Duodenal mucosa (tissue), 2 donors: Measurements from ENCODE around the gene KIF3C.
A peak's percentile ranks its signal among the peaks of the same experiment; 100 is the strongest.

Experiments used
- H3K27ac ChIP-seq: one replicate; pipeline ENCODE4 v1.7.0; 2013; ENCODE audit warnings: low read depth, low read length
- H3K27me3 ChIP-seq, 2 donors: one replicate each; pipeline ENCODE4 v1.7.0; 2013; ENCODE audit warnings: low read length in 2 of 2, control low read depth in 1 of 2; ENCODE audit not compliant: insufficient read depth in 2 of 2, control insufficient read depth in 1 of 2
- H3K36me3 ChIP-seq, 2 donors: one replicate each; pipeline ENCODE4 v1.7.0; 2013; ENCODE audit warnings: low read length in 2 of 2, control low read depth in 1 of 2; ENCODE audit not compliant: insufficient read depth in 2 of 2, control insufficient read depth in 1 of 2
- H3K4me1 ChIP-seq, 2 donors: one replicate each; pipeline ENCODE4 v1.7.0; 2013; ENCODE audit warnings: low read length in 2 of 2, control low read depth in 1 of 2; ENCODE audit not compliant: insufficient read depth in 2 of 2, control insufficient read depth in 1 of 2
- H3K4me3 ChIP-seq, 2 donors: one replicate each; pipeline ENCODE4 v1.7.0; 2013; ENCODE audit warnings: low read length in 2 of 2, low read depth in 1 of 2
- H3K9ac ChIP-seq, 2 donors: one replicate each; pipeline ENCODE4 v1.7.0; 2013; ENCODE audit warnings: low read length in 2 of 2, low read depth in 1 of 2
- H3K9me3 ChIP-seq, 2 donors: one replicate each; pipeline ENCODE4 v1.7.0; 2013; ENCODE audit warnings: low read length in 2 of 2, control low read depth in 1 of 2; ENCODE audit not compliant: control insufficient read depth in 1 of 2

KIF3C gene

DNA sequence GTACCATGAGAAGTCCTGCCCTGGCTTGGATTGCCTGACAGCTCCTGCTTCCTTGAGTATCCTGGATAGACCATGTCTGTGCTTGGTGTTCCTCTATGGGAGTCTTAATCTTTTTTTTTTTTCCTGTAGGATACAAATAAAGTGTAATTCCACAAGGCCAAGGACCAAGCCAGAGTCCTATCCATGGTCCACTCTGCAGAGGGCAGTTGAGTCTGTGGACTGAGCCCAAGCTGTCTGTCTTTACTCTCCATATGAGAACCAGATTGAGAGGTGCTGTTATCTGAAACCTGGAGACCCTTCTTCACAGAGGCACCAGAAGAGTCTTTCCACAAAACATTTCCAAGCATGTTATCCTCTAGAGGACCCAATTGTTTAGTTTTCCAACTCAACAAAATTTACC is 1.4 kb upstream of the KIF3C start:
- no peak overlapping the region for H3K9ac ChIP-seq
- H3K27ac ChIP-seq = no peak overlapping the region
- no peaks in the 10 kb centered on the region for H3K9me3 ChIP-seq
- H3K36me3 ChIP-seq = no peaks in the 10 kb centered on the region
- peaks cover 0 to 11% of the 10 kb centered on the region in 2 donors for H3K4me1 ChIP-seq
- H3K4me3 ChIP-seq = no peak overlapping the region
- no peaks in the 10 kb centered on the region for H3K27me3 ChIP-seq

DNA sequence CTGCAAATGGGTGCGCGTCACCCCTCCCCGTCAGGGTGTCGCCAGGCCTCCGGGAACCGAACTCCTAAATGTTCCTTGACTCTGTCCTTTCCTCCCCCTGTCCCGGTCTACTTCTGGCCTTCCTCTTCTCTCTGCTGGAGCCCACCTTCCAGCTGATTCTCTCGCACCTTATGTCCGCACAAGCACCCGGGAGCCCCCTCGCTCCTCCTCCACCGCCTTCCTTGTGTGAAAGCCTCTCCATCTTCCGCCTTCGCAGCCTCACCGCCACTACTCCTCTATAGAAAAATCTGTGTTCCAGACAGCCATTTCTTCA is 627 bp upstream of the KIF3C start:
- H3K9me3 ChIP-seq = no peaks in the 10 kb centered on the region
- no peaks in the 10 kb centered on the region for H3K36me3 ChIP-seq
- H3K9ac ChIP-seq = peak overlapping the region in 1 of 2 donors; percentile 12
- no peaks in the 10 kb centered on the region for H3K27me3 ChIP-seq
- no peak overlapping the region for H3K27ac ChIP-seq
- H3K4me3 ChIP-seq = peak overlapping the region; percentile 72 to 76
- H3K4me1 ChIP-seq = peaks cover 0 to 11% of the 10 kb centered on the region in 2 donors

DNA sequence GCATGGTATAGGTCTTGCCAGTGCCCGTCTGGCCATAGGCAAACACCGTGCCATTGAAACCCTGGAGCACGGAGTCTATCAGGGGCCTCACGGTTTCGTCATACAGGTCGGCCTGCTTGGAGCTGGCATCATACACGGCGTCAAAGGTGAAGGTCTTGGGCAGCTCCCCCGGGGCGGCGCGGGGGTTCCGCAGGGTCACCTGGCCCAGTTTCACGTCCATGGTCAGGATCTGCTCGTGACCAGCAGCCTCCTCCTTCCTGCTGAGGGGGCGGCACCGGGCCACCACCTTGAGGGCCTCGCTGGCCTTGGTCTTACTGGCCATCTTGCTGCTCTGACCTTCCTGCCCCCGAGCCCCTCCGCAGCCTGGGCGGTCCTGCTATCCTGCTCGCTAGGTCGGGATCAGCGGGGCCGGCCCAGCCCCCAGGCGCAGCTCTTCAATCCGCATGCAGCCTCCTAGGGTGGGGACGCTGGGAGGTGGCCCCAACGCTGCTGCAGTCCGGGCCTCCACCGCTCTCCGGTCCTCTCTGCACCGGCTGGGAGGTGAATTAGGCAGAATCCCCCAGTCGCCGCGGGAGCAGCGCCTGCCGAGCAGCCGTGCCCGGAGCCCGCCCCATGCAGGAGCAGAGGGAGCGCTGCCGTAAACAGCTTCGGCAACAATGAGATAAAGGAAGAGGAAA is 563 bp downstream of the KIF3C start:
- no peaks in the 10 kb centered on the region for H3K36me3 ChIP-seq
- H3K4me1 ChIP-seq = peaks cover 0 to 11% of the 10 kb centered on the region in 2 donors
- peak overlapping the region; percentile 13 to 54 for H3K9ac ChIP-seq
- H3K27ac ChIP-seq = no peak overlapping the region
- H3K9me3 ChIP-seq = no peaks in the 10 kb centered on the region
- H3K27me3 ChIP-seq = no peaks in the 10 kb centered on the region
- peak overlapping the region; percentile 72 to 76 for H3K4me3 ChIP-seq

DNA sequence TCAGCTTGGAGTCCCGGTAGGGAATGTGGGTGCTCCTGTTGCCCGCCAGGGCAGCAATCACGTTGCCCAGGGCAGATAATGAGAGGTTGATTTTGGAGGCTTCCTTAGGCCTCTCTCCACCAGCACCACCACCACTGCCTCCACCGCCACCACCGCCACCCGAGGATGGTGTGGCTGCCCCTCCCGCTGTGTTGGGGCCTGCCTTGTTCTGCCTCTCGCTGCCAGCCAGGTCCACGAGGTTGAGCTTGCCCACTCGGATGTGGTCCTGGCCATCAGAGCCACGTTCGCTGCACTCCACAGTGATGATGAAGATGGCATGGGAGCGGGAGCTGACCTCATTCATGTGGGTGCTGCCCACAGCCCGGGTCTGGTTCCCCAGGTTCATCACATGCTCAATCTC is 1.3 kb downstream of the KIF3C start:
- H3K9ac ChIP-seq = no peak overlapping the region
- no peak overlapping the region for H3K4me3 ChIP-seq
- no peaks in the 10 kb centered on the region for H3K27me3 ChIP-seq
- H3K36me3 ChIP-seq = no peaks in the 10 kb centered on the region
- no peak overlapping the region for H3K27ac ChIP-seq
- H3K9me3 ChIP-seq = no peaks in the 10 kb centered on the region
- peaks cover 0 to 11% of the 10 kb centered on the region in 2 donors for H3K4me1 ChIP-seq

DNA sequence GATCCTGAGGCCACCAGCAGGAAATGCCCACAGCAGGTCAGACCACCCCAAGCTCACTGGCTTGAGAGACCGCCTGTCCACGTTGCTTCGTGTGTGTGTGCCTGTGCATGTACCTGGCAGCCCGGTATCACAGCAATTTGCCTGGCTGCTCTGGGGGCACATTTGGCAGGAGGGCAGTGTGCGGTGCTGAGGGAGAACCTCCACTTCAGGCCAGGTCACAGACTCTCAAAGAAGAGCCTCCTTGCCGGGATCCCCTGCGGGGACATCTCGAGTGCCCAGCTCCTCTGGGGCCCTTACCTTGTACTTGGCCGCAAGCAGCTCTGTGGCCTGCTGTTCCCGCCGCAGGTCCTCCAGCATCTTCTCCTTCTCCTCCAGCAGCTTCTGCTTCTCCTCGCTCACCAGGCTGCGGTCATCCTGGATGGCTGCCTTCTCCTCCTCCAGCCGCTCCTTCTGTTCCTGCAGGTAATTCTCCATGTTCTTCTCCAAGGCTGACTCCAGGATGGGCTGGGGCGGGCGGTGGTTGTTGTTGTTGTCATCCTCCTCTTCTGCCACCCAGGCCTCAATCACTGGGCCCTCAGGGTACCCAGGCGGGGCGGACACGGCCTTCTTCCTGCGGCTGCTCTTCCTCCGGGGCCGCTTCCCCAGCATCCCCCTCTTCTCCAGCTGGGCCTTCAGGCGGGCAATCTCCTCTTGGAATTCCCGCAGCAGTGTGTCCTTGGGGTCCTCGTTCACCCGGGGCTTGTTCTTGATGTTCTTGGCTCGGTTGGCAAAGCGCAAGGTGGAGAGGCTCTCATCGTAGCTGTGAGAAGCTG is 2.0 kb downstream of the KIF3C start:
- no peak overlapping the region for H3K4me3 ChIP-seq
- peaks cover 0 to 11% of the 10 kb centered on the region in 2 donors for H3K4me1 ChIP-seq
- H3K9ac ChIP-seq = no peak overlapping the region

DNA sequence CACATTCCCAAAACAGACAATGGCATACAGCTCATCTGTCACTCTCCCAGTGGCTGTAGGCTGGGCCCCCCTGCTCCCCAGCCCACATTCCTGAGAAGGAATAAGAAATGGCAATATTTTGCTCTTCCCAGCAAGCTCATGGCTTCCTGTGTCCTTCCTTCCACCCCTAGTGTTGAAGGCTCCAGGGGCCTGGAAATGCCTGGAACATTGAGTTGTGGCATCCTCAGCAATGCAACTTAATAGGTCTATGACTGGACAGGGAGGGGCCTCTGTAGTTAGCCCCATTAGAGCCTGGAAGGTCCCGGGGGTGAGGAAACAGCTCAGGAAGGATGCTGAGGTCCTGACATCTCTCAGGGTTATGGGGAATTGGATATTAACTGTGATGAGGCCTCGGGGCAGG is 3.3 kb downstream of the KIF3C start:
- Histone ChIP-seq H3K27me3 (no peaks in the 10 kb centered on the region), H3K9ac (no peak overlapping the region), H3K27ac (no peak overlapping the region), H3K4me3 (no peak overlapping the region), H3K36me3 (no peaks in the 10 kb centered on the region), H3K9me3 (no peaks in the 10 kb centered on the region), H3K4me1 (peaks cover 0 to 11% of the 10 kb centered on the region in 2 donors)

More for the DNA sequence above, 2.0 kb downstream of the KIF3C start:
- Histone ChIP-seq H3K27me3 (no peaks in the 10 kb centered on the region), H3K9me3 (no peaks in the 10 kb centered on the region), H3K36me3 (no peaks in the 10 kb centered on the region), H3K27ac (no peak overlapping the region)

DNA sequence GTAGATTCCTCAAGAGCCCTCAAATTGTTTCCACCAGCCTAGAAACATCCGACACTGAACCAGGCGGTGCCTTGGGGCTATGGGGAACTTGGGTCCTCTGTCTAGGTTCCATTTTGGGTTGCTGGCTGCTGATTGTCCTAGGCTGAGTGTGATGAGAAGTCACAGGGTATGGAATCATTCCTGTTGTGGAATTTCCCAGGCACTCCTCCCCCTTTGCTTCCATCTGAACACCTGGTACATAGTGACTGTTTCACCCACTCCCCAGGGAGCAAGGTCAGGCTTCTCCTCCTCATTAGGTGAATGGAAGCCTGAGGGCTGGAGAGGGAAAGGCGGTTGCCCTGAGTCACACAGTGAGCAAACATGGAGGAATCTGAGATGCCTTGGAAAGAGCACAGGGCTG is 4.5 kb downstream of the KIF3C start:
- no peak overlapping the region for H3K27ac ChIP-seq
- no peak overlapping the region for H3K4me3 ChIP-seq
- H3K27me3 ChIP-seq = no peaks in the 10 kb centered on the region
- no peaks in the 10 kb centered on the region for H3K9me3 ChIP-seq
- H3K36me3 ChIP-seq = no peaks in the 10 kb centered on the region
- peaks cover 0 to 9% of the 10 kb centered on the region in 2 donors for H3K4me1 ChIP-seq
- H3K9ac ChIP-seq = no peak overlapping the region

DNA sequence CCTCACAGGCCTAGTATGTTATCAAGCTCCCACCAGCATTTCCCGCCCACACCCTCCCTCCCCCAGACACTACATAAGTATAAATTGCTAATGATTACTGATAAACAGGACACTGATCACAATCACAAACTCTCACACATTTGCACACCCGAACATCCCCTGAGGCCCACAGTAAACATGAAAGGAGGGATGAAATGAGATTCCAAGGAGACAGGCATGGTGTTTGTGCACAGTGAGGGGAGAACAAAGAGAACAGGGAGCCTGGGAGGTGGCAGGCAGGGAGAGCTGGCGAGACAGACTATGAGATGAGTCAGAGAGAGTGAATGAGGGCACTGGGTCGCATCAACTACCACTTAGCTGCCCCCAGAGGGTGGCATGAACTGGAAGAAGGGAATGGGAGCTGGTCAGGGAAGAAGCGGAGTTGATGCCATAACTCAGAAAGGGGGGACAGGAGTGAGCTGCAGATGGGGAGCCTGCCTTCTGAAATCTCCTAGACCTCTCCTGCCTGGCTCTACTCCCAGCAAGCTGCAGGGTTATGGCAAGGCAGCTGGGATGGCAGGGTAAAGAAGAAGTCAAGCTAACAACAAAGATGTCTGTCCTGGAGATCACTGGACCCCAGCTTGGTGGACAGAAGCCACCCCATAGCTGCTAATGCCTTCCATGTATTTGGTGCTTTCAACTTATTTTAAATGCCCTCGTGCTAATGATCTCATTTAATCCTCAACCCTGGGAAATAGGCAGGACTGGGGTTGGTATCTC is 5.1 kb downstream of the KIF3C start:
- Histone ChIP-seq H3K9me3 (no peaks in the 10 kb centered on the region), H3K27ac (no peak overlapping the region), H3K27me3 (no peaks in the 10 kb centered on the region), H3K4me3 (no peak overlapping the region), H3K36me3 (no peaks in the 10 kb centered on the region), H3K4me1 (peaks cover 0 to 8% of the 10 kb centered on the region in 2 donors), H3K9ac (no peak overlapping the region)

DNA sequence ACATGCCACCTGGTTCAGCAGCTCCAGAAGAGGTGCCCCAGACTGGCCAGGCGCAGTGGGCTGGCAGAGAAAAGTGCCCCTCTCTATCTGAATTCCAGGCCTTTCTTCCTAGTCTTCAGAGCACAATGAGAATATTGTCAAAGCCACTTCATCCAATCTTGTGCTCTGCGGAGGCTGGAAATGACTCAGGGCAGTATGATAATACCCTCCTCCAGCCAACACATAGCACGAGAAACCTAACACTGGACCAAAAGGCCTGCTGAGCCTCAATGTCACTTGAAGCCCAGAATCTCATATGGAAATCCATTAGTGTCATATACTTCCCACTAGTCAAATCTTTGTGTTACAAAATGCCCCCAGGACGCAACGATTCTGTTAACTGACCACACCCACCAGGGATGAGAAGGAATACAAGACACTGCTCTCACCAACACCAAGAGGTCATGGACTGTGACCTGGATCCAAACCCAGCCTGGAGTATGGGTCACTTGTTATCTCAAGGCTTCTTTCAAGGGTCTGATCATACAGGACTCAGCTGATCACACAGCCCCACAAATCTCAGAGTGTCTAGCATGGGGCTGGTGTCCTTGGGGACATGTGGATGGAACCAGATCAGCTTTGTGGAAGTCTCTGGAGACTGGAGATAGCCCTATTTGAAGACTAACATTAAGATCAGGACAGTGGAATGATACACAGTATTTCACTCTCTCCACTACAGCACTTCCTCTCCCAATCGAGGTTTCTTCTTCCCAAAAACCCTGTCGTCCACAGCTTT is 10.1 kb downstream of the KIF3C start:
- H3K27ac ChIP-seq = no peak overlapping the region
- H3K4me3 ChIP-seq = no peak overlapping the region
- no peaks in the 10 kb centered on the region for H3K4me1 ChIP-seq
- no peaks in the 10 kb centered on the region for H3K27me3 ChIP-seq
- no peak overlapping the region for H3K9ac ChIP-seq
- no peaks in the 10 kb centered on the region for H3K9me3 ChIP-seq
- no peaks in the 10 kb centered on the region for H3K36me3 ChIP-seq
